SK-N-SH treated with all-trans-retinoic acid at 6 μM for 48 hours (cell line): ENCODE measurements around the gene TMEM269.

Experiments
- ARNTL ChIP-seq: fragments of 450-650 bp; formaldehyde crosslinking; IDR thresholded peaks from 2 replicates; pipeline ENCODE4 v1.5.0; 2020; ENCODE audit warnings: low read depth, mild to moderate bottlenecking, moderate library complexity, borderline replicate concordance
- BACH2 ChIP-seq: fragments of 250-450 bp; sonication (Bioruptor Pico); IDR thresholded peaks from 2 replicates; pipeline ENCODE4 v1.9.0; 2021; ENCODE audit warnings: mild to moderate bottlenecking, borderline replicate concordance
- ESRRG ChIP-seq: fragments of 250-450 bp; sonication (Bioruptor Pico); IDR thresholded peaks from 2 replicates; pipeline ENCODE4 v1.6.1; 2021; ENCODE audit warnings: mild to moderate bottlenecking
- GLIS3 ChIP-seq: fragments of 250-450 bp; sonication (Bioruptor Pico); IDR thresholded peaks from 2 replicates; pipeline ENCODE4 v1.5.0; 2020; ENCODE audit warnings: mild to moderate bottlenecking, moderate library complexity
- PPARA ChIP-seq: fragments of 250-450 bp; sonication (Bioruptor Pico); IDR thresholded peaks from 2 replicates; pipeline ENCODE4 v1.5.0; 2020; ENCODE audit warnings: mild to moderate bottlenecking, borderline replicate concordance
- RARB ChIP-seq: fragments of 250-450 bp; sonication (Bioruptor Pico); IDR thresholded peaks from 2 replicates; pipeline ENCODE4 v1.8.0; 2021; ENCODE audit warnings: mild to moderate bottlenecking, moderate library complexity
- SNAI2 ChIP-seq: fragments of 250-450 bp; sonication (Bioruptor Pico); IDR thresholded peaks from 2 replicates; pipeline ENCODE4 v1.5.0; 2020; ENCODE audit warnings: mild to moderate bottlenecking, moderate library complexity
- ZC3H10 ChIP-seq: fragments of 250-450 bp; sonication (Bioruptor Pico); IDR thresholded peaks from 2 replicates; pipeline ENCODE4 v1.5.1; 2021; ENCODE audit warnings: mild to moderate bottlenecking, moderate library complexity
- ZFP3 ChIP-seq: fragments of 250-450 bp; sonication (Bioruptor Pico); IDR thresholded peaks from 2 replicates; pipeline ENCODE4 v1.5.0; 2020; ENCODE audit warnings: mild to moderate bottlenecking, moderate library complexity
- ZFP30 ChIP-seq: fragments of 450-650 bp; formaldehyde crosslinking; IDR thresholded peaks from 2 replicates; pipeline ENCODE4 v1.5.0; 2022; ENCODE audit warnings: mild to moderate bottlenecking, moderate library complexity
- ZNF70 ChIP-seq: fragments of 450-650 bp; formaldehyde crosslinking; IDR thresholded peaks from 2 replicates; pipeline ENCODE4 v1.5.0; 2020; ENCODE audit warnings: mild to moderate bottlenecking, moderate library complexity
- TF ChIP-seq, protein P1 (sequence below): fragments of 250-450 bp; sonication (Bioruptor Pico); IDR thresholded peaks from 2 replicates; pipeline ENCODE4 v1.8.0; 2020; ENCODE audit warnings: mild to moderate bottlenecking, moderate library complexity, borderline replicate concordance
- TF ChIP-seq, protein P2 (sequence below): fragments of 250-450 bp; sonication (Bioruptor Pico); IDR thresholded peaks from 2 replicates; pipeline ENCODE4 v1.5.1; 2021; ENCODE audit warnings: mild to moderate bottlenecking, moderate library complexity
- TF ChIP-seq, protein P3 (sequence below): fragments of 250-450 bp; sonication (Bioruptor Pico); IDR thresholded peaks from 2 replicates; pipeline ENCODE4 v1.5.1; 2020; ENCODE audit warnings: low read depth, mild to moderate bottlenecking, moderate library complexity

DNA sequence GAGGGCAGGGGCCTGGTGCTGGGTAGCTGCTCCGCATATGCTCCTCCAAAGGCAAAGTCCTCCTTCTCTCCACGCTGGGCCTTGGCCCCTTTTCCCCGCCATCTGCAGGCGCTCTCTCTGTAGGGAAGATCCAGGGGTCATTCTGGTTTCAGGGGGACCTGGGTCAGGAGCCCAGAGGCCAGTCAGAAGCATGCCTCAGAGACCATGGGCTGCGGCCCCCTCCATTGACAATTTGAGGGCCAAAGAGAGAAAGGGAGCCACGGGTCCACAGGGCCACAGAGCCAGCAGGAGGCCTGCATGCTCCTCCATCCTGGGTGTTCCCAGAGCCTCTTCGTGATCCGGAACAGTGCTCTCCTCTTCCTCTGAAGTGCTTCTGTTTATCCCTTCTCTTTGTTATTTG is 42.6 kb upstream of the TMEM269 start:
- TF ChIP-seq ESRRG = no peak
- TF ChIP-seq, protein P1, sequence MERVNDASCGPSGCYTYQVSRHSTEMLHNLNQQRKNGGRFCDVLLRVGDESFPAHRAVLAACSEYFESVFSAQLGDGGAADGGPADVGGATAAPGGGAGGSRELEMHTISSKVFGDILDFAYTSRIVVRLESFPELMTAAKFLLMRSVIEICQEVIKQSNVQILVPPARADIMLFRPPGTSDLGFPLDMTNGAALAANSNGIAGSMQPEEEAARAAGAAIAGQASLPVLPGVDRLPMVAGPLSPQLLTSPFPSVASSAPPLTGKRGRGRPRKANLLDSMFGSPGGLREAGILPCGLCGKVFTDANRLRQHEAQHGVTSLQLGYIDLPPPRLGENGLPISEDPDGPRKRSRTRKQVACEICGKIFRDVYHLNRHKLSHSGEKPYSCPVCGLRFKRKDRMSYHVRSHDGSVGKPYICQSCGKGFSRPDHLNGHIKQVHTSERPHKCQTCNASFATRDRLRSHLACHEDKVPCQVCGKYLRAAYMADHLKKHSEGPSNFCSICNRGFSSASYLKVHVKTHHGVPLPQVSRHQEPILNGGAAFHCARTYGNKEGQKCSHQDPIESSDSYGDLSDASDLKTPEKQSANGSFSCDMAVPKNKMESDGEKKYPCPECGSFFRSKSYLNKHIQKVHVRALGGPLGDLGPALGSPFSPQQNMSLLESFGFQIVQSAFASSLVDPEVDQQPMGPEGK (CRISPR knock-in tag) = no peak
- no peak for TF ChIP-seq BACH2 (CRISPR knock-in tag)
- TF ChIP-seq ZNF70 (CRISPR knock-in tag) = no peak
- TF ChIP-seq RARB (CRISPR knock-in tag) = no peak
- TF ChIP-seq, protein P2, sequence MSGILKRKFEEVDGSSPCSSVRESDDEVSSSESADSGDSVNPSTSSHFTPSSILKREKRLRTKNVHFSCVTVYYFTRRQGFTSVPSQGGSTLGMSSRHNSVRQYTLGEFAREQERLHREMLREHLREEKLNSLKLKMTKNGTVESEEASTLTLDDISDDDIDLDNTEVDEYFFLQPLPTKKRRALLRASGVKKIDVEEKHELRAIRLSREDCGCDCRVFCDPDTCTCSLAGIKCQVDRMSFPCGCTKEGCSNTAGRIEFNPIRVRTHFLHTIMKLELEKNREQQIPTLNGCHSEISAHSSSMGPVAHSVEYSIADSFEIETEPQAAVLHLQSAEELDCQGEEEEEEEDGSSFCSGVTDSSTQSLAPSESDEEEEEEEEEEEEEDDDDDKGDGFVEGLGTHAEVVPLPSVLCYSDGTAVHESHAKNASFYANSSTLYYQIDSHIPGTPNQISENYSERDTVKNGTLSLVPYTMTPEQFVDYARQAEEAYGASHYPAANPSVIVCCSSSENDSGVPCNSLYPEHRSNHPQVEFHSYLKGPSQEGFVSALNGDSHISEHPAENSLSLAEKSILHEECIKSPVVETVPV (CRISPR knock-in tag) = no peak
- no peak for TF ChIP-seq ARNTL (CRISPR knock-in tag)
- TF ChIP-seq GLIS3 (CRISPR knock-in tag) = no peak
- TF ChIP-seq, protein P3, sequence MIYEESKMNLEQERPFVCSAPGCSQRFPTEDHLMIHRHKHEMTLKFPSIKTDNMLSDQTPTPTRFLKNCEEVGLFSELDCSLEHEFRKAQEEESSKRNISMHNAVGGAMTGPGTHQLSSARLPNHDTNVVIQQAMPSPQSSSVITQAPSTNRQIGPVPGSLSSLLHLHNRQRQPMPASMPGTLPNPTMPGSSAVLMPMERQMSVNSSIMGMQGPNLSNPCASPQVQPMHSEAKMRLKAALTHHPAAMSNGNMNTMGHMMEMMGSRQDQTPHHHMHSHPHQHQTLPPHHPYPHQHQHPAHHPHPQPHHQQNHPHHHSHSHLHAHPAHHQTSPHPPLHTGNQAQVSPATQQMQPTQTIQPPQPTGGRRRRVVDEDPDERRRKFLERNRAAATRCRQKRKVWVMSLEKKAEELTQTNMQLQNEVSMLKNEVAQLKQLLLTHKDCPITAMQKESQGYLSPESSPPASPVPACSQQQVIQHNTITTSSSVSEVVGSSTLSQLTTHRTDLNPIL (CRISPR knock-in tag) = no peak
- TF ChIP-seq PPARA (CRISPR knock-in tag) = no peak
- TF ChIP-seq SNAI2 = no peak
- no peak for TF ChIP-seq ZC3H10 (CRISPR knock-in tag)
- TF ChIP-seq ZFP3 (CRISPR knock-in tag) = no peak
- TF ChIP-seq ZFP30 (CRISPR knock-in tag) = no peak
